Activated CD4-positive, alpha-beta T cell treated with anti-CD3 and anti-CD28 coated beads for 36 hours (primary cell): ENCODE measurements around the gene PAX5. TPM values are rescaled to one million over a fixed set of nuclear protein-coding genes. Genes with fewer than 3 reads are reported as not detected.

Experiments
- ATAC-seq: fragments of 200-7000 bp; cut with Tn5 transposase; one replicate; pipeline ENCODE4 v1.10.0; 2021; ENCODE audit warnings: mild to moderate bottlenecking, moderate library complexity
- CTCF ChIA-PET: fragments of 350-600 bp; sonication (Branson Sonifier 250); formaldehyde crosslinking; loops from one replicate; lab custom pipeline; 2021; ENCODE audit warnings: antibody characterized with exemption; lab: Charles Lee
- POLR2A ChIA-PET: fragments of 350-600 bp; sonication (Branson Sonifier 250); formaldehyde crosslinking; loops from one replicate; lab custom pipeline; 2021; ENCODE audit warnings: antibody characterized with exemption, inconsistent platforms; lab: Charles Lee
- DNase-seq: peaks from one replicate; pipeline ENCODE4 v3.0.0-alpha.2; 2020
- H3K27ac Mint-ChIP-seq: one replicate; pipeline ENCODE4 v1.8.0; 2021; ENCODE audit warnings: mixed read lengths
- H3K27me3 Mint-ChIP-seq: one replicate; pipeline ENCODE4 v1.8.0; 2021; ENCODE audit warnings: mixed read lengths
- H3K36me3 Mint-ChIP-seq: one replicate; pipeline ENCODE4 v1.8.0; 2021; ENCODE audit warnings: low read depth, mixed read lengths
- H3K4me1 Mint-ChIP-seq: one replicate; pipeline ENCODE4 v1.8.0; 2021; ENCODE audit warnings: mixed read lengths
- H3K4me3 Mint-ChIP-seq: one replicate; pipeline ENCODE4 v1.8.0; 2021; ENCODE audit warnings: mild to moderate bottlenecking, moderate library complexity, mixed read lengths
- H3K9me3 Mint-ChIP-seq: one replicate; pipeline ENCODE4 v1.8.0; 2021; ENCODE audit warnings: low read depth, mixed read lengths
- intact Hi-C, 2 experiments: fragments of 100-400 bp; cut with DNase I in 1 of 2; cut with micrococcal nuclease in 1 of 2; formaldehyde crosslinking; loops; one replicate each; pipeline versions ENCODE4 v1.14.2 to v1.15.1; 2022 to 2024; cut with DNase I, micrococcal nuclease
- total RNA-seq, 2 experiments: library from RNA; stranded (reverse); gene quantifications; one replicate each; pipeline ENCODE4 v1.2.3, GENCODE V29; 2021

Gene PAX5
- total RNA-seq, 2 experiments from 2014 or later: 0.21 to 0.51 TPM

DNA sequence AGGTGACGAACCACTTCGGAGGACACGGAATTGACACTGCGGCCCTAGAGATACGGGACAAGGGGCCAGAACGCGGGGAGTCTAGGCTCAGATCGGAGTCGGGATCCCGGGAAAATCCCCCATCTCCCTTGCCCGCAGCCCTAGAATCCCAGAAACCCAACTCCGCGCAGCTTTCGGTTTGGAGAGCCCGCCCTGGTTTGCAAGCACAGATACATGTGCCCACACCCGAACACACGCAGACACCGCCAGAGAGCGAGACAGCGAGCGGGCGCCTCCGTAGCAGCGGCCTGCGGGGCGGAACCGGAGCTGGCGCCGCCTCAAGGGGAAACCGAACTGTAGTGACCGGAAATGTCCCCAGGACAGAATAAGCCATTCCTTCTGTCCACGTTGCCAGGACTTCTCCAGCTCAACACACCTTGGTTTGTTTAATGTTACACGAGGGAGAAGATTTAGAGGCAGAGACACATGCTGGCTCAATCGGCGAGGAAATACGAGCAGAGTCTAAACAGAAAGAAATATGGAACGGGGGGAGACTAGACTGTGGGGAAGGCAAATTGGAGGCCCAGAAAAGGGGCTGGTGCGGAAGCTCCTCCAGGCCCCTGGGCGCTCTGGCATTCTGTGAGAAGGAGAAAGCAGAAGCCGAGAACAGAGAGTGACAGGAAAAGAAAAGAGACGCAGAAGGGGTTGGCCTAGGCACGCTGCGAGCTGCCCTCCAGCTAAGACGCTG lies 2.9 kb upstream of the PAX5 start:
- CTCF ChIA-PET: interaction anchor here (0.6 to 1.0 kb wide), 3 partner anchors 9 to 335 kb away, joined by 3 read pairs; no protein-coding TSS in a partner anchor
- H3K27ac Mint-ChIP-seq: peak overlapping the region; percentile 14

GRCh38 chr9:37036371-37036775 lies 2.3 kb upstream of the PAX5 start:
- DNase-seq: peak; percentile 39
- ChIA-PET POLR2A (no interaction called here), CTCF (interaction anchor here (0.6 kb wide), 1 partner anchor 83 kb away, joined by 3 read pairs; no protein-coding TSS in a partner anchor)
- no peak for ATAC-seq
- intact Hi-C loops: loop anchor here (2.0 to 10.0 kb wide), 4 partner anchors 42 to 1031 kb away; partner anchors contain the start of genes FBXO10 (in 2 of the 2) and SHB (in 1 of the 2)
- H3K27me3 Mint-ChIP-seq: peaks cover 68% of the 10 kb centered on the region
- H3K4me3 Mint-ChIP-seq: peak overlapping the region; percentile 74
- peaks cover 35% of the 10 kb centered on the region for H3K4me1 Mint-ChIP-seq
- no peaks in the 10 kb centered on the region for H3K9me3 Mint-ChIP-seq
- no peak overlapping the region for H3K27ac Mint-ChIP-seq
- H3K36me3 Mint-ChIP-seq: peaks cover 4% of the 10 kb centered on the region

More for the DNA sequence above, 2.9 kb upstream of the PAX5 start:
- peaks cover 66% of the 10 kb centered on the region for H3K27me3 Mint-ChIP-seq
- H3K4me3 Mint-ChIP-seq: peak overlapping the region; percentile 74
- no peaks in the 10 kb centered on the region for H3K9me3 Mint-ChIP-seq
- POLR2A ChIA-PET: no interaction called here
- peaks cover 35% of the 10 kb centered on the region for H3K4me1 Mint-ChIP-seq
- intact Hi-C loops: loop anchor here (1.0 to 10.0 kb wide), 6 partner anchors 10 to 1030 kb away; partner anchors contain the start of genes FBXO10 (in 2 of the 2) and SHB (in 1 of the 2)
- ATAC-seq: peak; percentile 62
- H3K36me3 Mint-ChIP-seq: peaks cover 4% of the 10 kb centered on the region
- DNase-seq: peak; percentile 67

DNA sequence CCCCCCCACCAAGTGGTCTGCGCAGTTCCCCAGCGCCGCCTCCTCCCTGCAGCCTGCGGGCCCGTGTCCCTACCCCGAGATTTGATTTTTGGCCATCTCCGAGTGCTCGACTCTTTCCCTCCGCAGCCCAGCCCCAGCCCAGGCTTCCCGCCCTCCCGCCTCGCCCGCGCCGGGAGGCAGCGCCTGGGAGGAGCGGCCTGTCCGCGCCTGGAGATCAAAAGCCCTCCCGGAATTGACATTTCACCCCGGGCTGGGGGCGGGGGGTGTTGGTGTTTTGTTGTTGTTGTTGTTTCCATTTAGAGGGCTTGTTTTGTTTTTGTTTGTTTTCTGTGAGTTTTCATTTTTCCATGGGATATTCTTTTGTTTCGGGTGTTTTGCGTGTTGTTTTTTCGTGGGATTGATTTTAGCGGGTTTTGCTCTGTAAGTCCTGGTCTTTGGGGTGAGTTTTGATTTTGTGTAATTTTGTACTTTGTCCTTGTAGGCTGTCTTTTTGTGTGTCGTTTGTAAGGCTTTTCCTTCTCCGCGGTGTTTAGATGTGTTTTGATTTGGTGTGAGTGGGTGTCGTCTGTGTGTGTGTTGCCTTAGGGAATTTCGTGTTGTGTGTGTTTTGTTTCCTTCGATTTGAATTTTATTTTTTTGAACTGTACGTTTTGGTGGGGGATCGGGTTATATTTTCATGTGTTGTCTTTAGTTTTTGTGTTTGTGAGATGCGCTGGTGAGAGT lies 1.7 kb upstream of the PAX5 start:
- Mint-ChIP-seq H3K36me3 (peaks cover 4% of the 10 kb centered on the region), H3K27me3 (peaks cover 68% of the 10 kb centered on the region), H3K4me1 (peaks cover 35% of the 10 kb centered on the region), H3K4me3 (peak overlapping the region; percentile 74), H3K27ac (peak overlapping the region; percentile 49), H3K9me3 (no peaks in the 10 kb centered on the region)
- ATAC-seq (no peak), DNase-seq (no peak)
- POLR2A ChIA-PET: no interaction called here
- intact Hi-C loops: loop anchor here (2.0 to 10.0 kb wide), 4 partner anchors 43 to 1031 kb away; partner anchors contain the start of genes FBXO10 (in 2 of the 2) and SHB (in 1 of the 2)
- CTCF ChIA-PET: interaction anchor here (0.6 kb wide), 1 partner anchor 82 kb away, joined by 3 read pairs; no protein-coding TSS in a partner anchor

DNA sequence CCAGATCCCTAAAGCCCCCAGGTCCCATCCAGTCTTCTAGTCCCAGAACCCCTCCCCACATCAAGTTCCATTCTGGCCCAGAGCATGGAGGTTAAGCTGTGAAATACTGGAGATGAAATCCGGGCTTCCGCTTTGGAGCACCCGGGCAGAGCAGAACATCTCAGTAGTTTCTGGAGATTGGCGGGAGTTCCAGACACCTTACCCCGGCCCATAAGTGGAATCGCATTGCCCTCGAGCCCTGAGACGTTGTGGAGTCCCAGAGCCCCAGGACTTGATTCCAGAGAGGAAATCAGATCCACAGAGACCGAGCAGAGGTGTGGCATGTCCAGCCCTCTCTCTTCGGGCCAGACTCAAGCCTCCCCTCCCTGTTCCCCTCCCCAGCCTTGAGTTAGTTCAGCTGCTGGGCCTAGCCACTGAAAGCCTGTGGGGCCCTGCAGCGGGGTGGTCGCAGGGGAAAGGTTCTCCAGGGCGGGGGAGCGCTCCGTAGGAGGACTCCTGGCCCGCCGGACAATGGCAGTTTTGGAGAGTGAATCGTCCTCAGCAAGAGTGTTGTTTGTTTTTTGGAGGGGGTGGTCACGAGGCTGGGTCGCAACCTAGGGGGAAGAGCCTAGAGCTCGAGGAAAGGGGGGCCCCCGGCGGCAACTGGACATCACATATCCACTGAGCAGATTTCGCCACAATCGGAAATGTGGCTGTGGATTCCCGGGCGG lies 1.0 kb upstream of the PAX5 start:
- DNase-seq (peak; percentile 22), ATAC-seq (no peak)
- peaks cover 75% of the 10 kb centered on the region for H3K27me3 Mint-ChIP-seq
- peaks cover 41% of the 10 kb centered on the region for H3K4me1 Mint-ChIP-seq
- H3K27ac Mint-ChIP-seq: no peak overlapping the region
- no peaks in the 10 kb centered on the region for H3K9me3 Mint-ChIP-seq
- H3K36me3 Mint-ChIP-seq: peaks cover 4% of the 10 kb centered on the region
- peak overlapping the region; percentile 39 for H3K4me3 Mint-ChIP-seq
- intact Hi-C loops: loop anchor here (5.0 to 10.0 kb wide), 3 partner anchors 152 to 1032 kb away; partner anchors contain the start of genes FBXO10 (in 2 of the 2) and SHB (in 1 of the 2)
- ChIA-PET CTCF (interaction anchor here (0.7 kb wide), 1 partner anchor 11 kb away, joined by 3 read pairs; no protein-coding TSS in a partner anchor), POLR2A (no interaction called here)

- no peak overlapping the region for H3K27ac Mint-ChIP-seq
- H3K4me1 Mint-ChIP-seq: peaks cover 47% of the 10 kb centered on the region
- ChIA-PET POLR2A (no interaction called here), CTCF (interaction anchor here (0.7 kb wide), 2 partner anchors 11 to 12 kb away, joined by 3 read pairs; no protein-coding TSS in a partner anchor)
- intact Hi-C loops: loop anchor here (10.0 kb wide), 1 partner anchor 540 kb away; the partner anchor contains the start of gene FBXO10 (in 2 of the 2)
- H3K4me3 Mint-ChIP-seq: peak overlapping the region; percentile 61
- peaks cover 77% of the 10 kb centered on the region for H3K27me3 Mint-ChIP-seq
- peaks cover 4% of the 10 kb centered on the region for H3K36me3 Mint-ChIP-seq
- ATAC-seq (peak; percentile 35), DNase-seq (peak; percentile 68)
- H3K9me3 Mint-ChIP-seq: no peaks in the 10 kb centered on the region
These were observed 353 bp upstream of the PAX5 start for GRCh38 chr9:37034305-37034937.

DNA sequence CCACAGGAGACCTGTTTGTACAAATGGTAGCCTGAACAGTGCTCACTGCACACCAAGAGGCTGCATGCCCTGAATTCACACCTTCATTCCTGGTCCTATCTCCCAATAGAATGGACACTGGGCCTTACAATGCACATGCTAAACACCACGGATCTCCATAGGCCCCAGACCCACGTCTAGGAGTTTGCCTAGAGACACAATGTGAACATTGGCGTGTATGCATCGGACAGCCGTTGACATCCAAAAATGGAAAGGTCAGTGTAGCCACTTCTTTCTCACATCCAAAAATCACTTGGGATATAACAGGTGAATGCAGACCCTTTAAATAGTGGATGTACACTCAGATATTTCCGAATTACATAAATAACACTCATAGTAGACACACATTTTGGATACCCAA lies 927 bp downstream of the PAX5 start:
- H3K4me3 Mint-ChIP-seq: peak overlapping the region; percentile 61
- DNase-seq (no peak), ATAC-seq (no peak)
- H3K27ac Mint-ChIP-seq: no peak overlapping the region
- intact Hi-C loops: loop anchor here (10.0 kb wide), 1 partner anchor 542 kb away; the partner anchor contains the start of gene FBXO10 (in 2 of the 2)
- peaks cover 4% of the 10 kb centered on the region for H3K36me3 Mint-ChIP-seq
- peaks cover 77% of the 10 kb centered on the region for H3K27me3 Mint-ChIP-seq
- ChIA-PET POLR2A (no interaction called here), CTCF (no interaction called here)
- no peaks in the 10 kb centered on the region for H3K9me3 Mint-ChIP-seq
- H3K4me1 Mint-ChIP-seq: peaks cover 51% of the 10 kb centered on the region

- Mint-ChIP-seq H3K36me3 (peaks cover 4% of the 10 kb centered on the region), H3K27me3 (peaks cover 80% of the 10 kb centered on the region), H3K4me3 (no peak overlapping the region), H3K4me1 (peaks cover 51% of the 10 kb centered on the region), H3K27ac (no peak overlapping the region), H3K9me3 (no peaks in the 10 kb centered on the region)
- ATAC-seq (no peak), DNase-seq (no peak)
- intact Hi-C loops: loop anchor here (10.0 kb wide), 1 partner anchor 542 kb away; the partner anchor contains the start of gene FBXO10 (in 2 of the 2)
- POLR2A ChIA-PET: no interaction called here
- CTCF ChIA-PET: no interaction called here
These were observed 1.4 kb downstream of the PAX5 start for GRCh38 chr9:37032713-37033112.

DNA sequence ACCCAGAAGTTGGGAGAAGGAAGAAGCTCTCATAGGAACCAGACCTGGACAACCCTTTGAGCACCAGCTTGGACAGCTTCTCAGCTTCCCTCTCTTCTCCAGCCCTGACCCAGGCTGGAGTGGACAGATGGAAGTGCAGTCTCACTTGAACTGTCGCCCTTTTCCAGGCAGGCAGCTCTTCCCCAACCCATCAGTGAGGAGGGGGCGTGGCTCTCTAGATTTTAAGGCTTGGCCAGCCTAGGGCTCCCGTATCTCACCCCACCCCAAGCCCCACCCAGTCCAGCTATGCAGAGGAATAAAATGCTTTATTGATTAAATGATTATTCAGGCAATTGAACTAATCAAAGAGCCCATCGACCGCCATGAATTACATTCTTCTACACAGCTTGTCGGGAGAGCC lies 2.2 kb downstream of the PAX5 start:
- POLR2A ChIA-PET: no interaction called here
- CTCF ChIA-PET: interaction anchor here (0.9 kb wide), 1 partner anchor 269 kb away, joined by 3 read pairs; no protein-coding TSS in a partner anchor
- DNase-seq: no peak

GRCh38 chr9:37031081-37031480 lies 3.0 kb downstream of the PAX5 start:
- Mint-ChIP-seq H3K27ac (no peak overlapping the region), H3K9me3 (no peaks in the 10 kb centered on the region), H3K4me3 (no peak overlapping the region), H3K27me3 (peaks cover 76% of the 10 kb centered on the region), H3K4me1 (peaks cover 49% of the 10 kb centered on the region), H3K36me3 (no peaks in the 10 kb centered on the region)
- no peak for DNase-seq
- CTCF ChIA-PET: interaction anchor here (0.9 kb wide), 1 partner anchor 270 kb away, joined by 3 read pairs; no protein-coding TSS in a partner anchor
- POLR2A ChIA-PET: no interaction called here
- intact Hi-C loops: loop anchor here (2.0 to 10.0 kb wide), 2 partner anchors 270 to 544 kb away; partner anchors contain the start of gene FBXO10 (in 2 of the 2)
- ATAC-seq: no peak

More for the DNA sequence above, 2.2 kb downstream of the PAX5 start:
- no peaks in the 10 kb centered on the region for H3K9me3 Mint-ChIP-seq
- no peak for ATAC-seq
- no peak overlapping the region for H3K4me3 Mint-ChIP-seq
- peaks cover 1% of the 10 kb centered on the region for H3K36me3 Mint-ChIP-seq
- H3K27me3 Mint-ChIP-seq: peaks cover 81% of the 10 kb centered on the region
- intact Hi-C loops: loop anchor here (2.0 to 10.0 kb wide), 2 partner anchors 269 to 543 kb away; partner anchors contain the start of gene FBXO10 (in 2 of the 2)
- H3K27ac Mint-ChIP-seq: no peak overlapping the region
- H3K4me1 Mint-ChIP-seq: peaks cover 49% of the 10 kb centered on the region

DNA sequence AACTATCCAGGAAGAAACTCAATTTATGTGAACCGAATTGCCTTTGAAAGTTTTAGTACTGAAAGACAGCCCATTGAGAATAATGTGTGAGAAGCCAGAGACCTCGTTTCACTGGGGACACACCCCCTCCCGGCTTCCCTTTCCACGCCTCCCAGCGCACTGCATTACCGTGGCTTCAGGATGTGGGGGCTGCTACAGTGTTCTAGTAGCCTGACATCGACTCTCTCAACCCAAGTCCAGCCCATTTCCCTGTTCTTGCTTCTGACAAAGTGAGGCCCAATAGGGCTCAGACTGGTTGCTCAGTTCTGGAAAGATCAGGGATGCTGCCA lies 3.5 kb downstream of the PAX5 start:
- POLR2A ChIA-PET: no interaction called here
- DNase-seq (peak; percentile 33), ATAC-seq (no peak)
- peaks cover 77% of the 10 kb centered on the region for H3K27me3 Mint-ChIP-seq
- CTCF ChIA-PET: interaction anchor here (0.8 kb wide), 1 partner anchor 254 kb away, joined by 4 read pairs; no protein-coding TSS in a partner anchor
- intact Hi-C loops: loop anchor here (2.0 to 10.0 kb wide), 2 partner anchors 270 to 544 kb away; partner anchors contain the start of gene FBXO10 (in 2 of the 2)
- no peak overlapping the region for H3K4me3 Mint-ChIP-seq
- peaks cover 50% of the 10 kb centered on the region for H3K4me1 Mint-ChIP-seq
- no peak overlapping the region for H3K27ac Mint-ChIP-seq
- H3K36me3 Mint-ChIP-seq: no peaks in the 10 kb centered on the region
- H3K9me3 Mint-ChIP-seq: no peaks in the 10 kb centered on the region
